Hepatocyte (in vitro differentiated cells): ENCODE results near the gene NSA2.
"Not testable (repeated sequence)": the region's sequence is repeated elsewhere in the genome, so short reads cannot be mapped to it uniquely, and the experiment has no call there.

Experiments
- EZH2 ChIP-seq: fragments of 200-600 bp; sonication (generic); IDR thresholded peaks from 2 replicates; pipeline ENCODE4 v1.6.1; 2016; ENCODE audit warnings: antibody characterized with exemption, mild to moderate bottlenecking, borderline replicate concordance
- TF ChIP-seq, protein P1 (sequence below): fragments of 200-600 bp; sonication (generic); IDR thresholded peaks from 2 replicates; pipeline ENCODE4 v1.5.1; 2016; ENCODE audit warnings: antibody characterized with exemption, mild to moderate bottlenecking; ENCODE audit not compliant: poor library complexity

DNA sequence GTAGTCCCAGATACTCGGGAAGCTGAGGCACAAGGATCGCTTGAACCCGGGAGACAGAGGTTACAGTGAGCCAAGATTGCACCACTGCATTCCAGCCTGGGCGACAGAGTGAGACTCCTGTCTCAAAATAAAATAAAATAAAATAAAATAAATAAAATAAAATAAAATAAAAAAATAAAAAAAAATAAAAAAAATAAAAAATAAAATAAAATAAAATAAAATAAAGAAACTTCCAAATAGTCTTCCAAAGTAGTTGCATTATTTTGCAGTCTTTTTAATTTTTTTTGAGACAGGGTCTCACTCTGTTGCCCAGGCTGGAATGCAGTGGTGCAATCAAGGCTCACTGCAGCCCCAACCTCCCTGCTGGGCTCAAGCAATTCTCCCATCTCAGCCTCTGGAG, 18.3 kb upstream of the NSA2 start:
- TF ChIP-seq, protein P1, sequence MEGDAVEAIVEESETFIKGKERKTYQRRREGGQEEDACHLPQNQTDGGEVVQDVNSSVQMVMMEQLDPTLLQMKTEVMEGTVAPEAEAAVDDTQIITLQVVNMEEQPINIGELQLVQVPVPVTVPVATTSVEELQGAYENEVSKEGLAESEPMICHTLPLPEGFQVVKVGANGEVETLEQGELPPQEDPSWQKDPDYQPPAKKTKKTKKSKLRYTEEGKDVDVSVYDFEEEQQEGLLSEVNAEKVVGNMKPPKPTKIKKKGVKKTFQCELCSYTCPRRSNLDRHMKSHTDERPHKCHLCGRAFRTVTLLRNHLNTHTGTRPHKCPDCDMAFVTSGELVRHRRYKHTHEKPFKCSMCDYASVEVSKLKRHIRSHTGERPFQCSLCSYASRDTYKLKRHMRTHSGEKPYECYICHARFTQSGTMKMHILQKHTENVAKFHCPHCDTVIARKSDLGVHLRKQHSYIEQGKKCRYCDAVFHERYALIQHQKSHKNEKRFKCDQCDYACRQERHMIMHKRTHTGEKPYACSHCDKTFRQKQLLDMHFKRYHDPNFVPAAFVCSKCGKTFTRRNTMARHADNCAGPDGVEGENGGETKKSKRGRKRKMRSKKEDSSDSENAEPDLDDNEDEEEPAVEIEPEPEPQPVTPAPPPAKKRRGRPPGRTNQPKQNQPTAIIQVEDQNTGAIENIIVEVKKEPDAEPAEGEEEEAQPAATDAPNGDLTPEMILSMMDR, result not testable (repeated sequence)
- not testable (repeated sequence) for TF ChIP-seq EZH2
